Immature natural killer cell (primary cell): ENCODE data around the gene STAM. TPM values are rescaled to one million over a fixed set of nuclear protein-coding genes. Genes with fewer than 3 reads are reported as not detected.

Experiments
- DNase-seq, 3 donors: peaks; one replicate each; pipeline ENCODE4 v3.0.0; 2022; ENCODE audit warnings: mixed read lengths in 1 of 3
- H3K27ac Mint-ChIP-seq, 6 donors: one replicate each; pipeline ENCODE4 v1.8.0; 2020; ENCODE audit warnings: mixed read lengths in 6 of 6, mild to moderate bottlenecking in 5 of 6, inconsistent platforms in 4 of 6, moderate library complexity in 3 of 6
- H3K27me3 Mint-ChIP-seq, 3 donors: one replicate each; pipeline ENCODE4 v1.8.0; 2020 to 2021; ENCODE audit warnings: low read depth in 3 of 3, mild to moderate bottlenecking in 3 of 3, mixed read lengths in 3 of 3, moderate library complexity in 3 of 3, inconsistent platforms in 1 of 3
- H3K36me3 Mint-ChIP-seq, 3 donors: one replicate each; pipeline ENCODE4 v1.8.0; 2020; ENCODE audit warnings: mixed read lengths in 3 of 3, inconsistent platforms in 2 of 3, mild to moderate bottlenecking in 2 of 3
- H3K4me1 Mint-ChIP-seq, 2 donors: one replicate each; pipeline ENCODE4 v1.8.0; 2020; ENCODE audit warnings: inconsistent platforms in 2 of 2, mild to moderate bottlenecking in 2 of 2, mixed read lengths in 2 of 2, moderate library complexity in 1 of 2
- H3K4me3 Mint-ChIP-seq, 5 donors: one replicate each; pipeline ENCODE4 v1.8.0; 2020; ENCODE audit warnings: mild to moderate bottlenecking in 5 of 5, mixed read lengths in 5 of 5, inconsistent platforms in 3 of 5, moderate library complexity in 3 of 5
- H3K9me3 Mint-ChIP-seq, 6 donors: one replicate each; pipeline ENCODE4 v1.8.0; 2020; ENCODE audit warnings: mild to moderate bottlenecking in 6 of 6, mixed read lengths in 6 of 6, inconsistent platforms in 4 of 6, moderate library complexity in 3 of 6
- polyA plus RNA-seq, 3 donors: library from polyadenylated mRNA; unstranded; fragments of 300-500 nt; fragmentation: Illumina TruSeq; gene quantifications; one replicate each; pipeline ENCODE4 v1.2.3, GENCODE V29; 2021

Gene STAM
- polyA plus RNA-seq, 3 donors from 2014 or later, result 7.3 to 10.0 (median 7.9) TPM

- H3K27me3 Mint-ChIP-seq, result peaks cover 0 to 2% (median 0%) of the 10 kb centered on the region in 3 donors
- peaks cover 44 to 82% of the 10 kb centered on the region in 2 donors for H3K4me1 Mint-ChIP-seq
- H3K27ac Mint-ChIP-seq, result peak overlapping the region; percentile 9 to 84 (median 56)
- no peaks in the 10 kb centered on the region for H3K36me3 Mint-ChIP-seq
- H3K4me3 Mint-ChIP-seq, result peak overlapping the region; percentile 57 to 82 (median 72)
- DNase-seq, result peak; percentile 15 to 38 (median 23)
- H3K9me3 Mint-ChIP-seq, result no peaks in the 10 kb centered on the region
Observed at GRCh38 chr10:17669185-17669872, 25.4 kb downstream of the STAM start.

GRCh38 chr10:17671307-17671706 is 27.4 kb downstream of the STAM start:
- Mint-ChIP-seq H3K4me1 (peaks cover 51 to 84% of the 10 kb centered on the region in 2 donors), H3K36me3 (no peaks in the 10 kb centered on the region), H3K4me3 (no peak overlapping the region), H3K27ac (no peak overlapping the region), H3K9me3 (no peaks in the 10 kb centered on the region), H3K27me3 (peaks cover 0 to 2% (median 0%) of the 10 kb centered on the region in 3 donors)
- DNase-seq, result no peak

- Mint-ChIP-seq H3K9me3 (no peaks in the 10 kb centered on the region), H3K4me3 (peak overlapping the region in 3 of 5 donors; percentile 44 to 78 (median 45)), H3K36me3 (no peaks in the 10 kb centered on the region), H3K27ac (peak overlapping the region; percentile 42 to 97 (median 64)), H3K4me1 (peaks cover 42 to 72% of the 10 kb centered on the region in 2 donors), H3K27me3 (peaks cover 0 to 2% (median 0%) of the 10 kb centered on the region in 3 donors)
- DNase-seq, result peak in 1 of 3 donors; percentile 49
Observed at GRCh38 chr10:17673471-17674061, 29.6 kb downstream of the STAM start.

GRCh38 chr10:17674566-17674965 is 30.6 kb downstream of the STAM start:
- Mint-ChIP-seq H3K4me3 (peak overlapping the region in 1 of 5 donors; percentile 16), H3K9me3 (no peaks in the 10 kb centered on the region), H3K27ac (peak overlapping the region in 3 of 6 donors; percentile 11 to 97 (median 87)), H3K36me3 (peaks cover 0 to 4% (median 0%) of the 10 kb centered on the region in 3 donors), H3K27me3 (peaks cover 0 to under 1% (median 0%) of the 10 kb centered on the region in 3 donors), H3K4me1 (peaks cover 39 to 72% of the 10 kb centered on the region in 2 donors)
- DNase-seq, result no peak

GRCh38 chr10:17675638-17676037 is 31.7 kb downstream of the STAM start:
- Mint-ChIP-seq H3K36me3 (peaks cover 0 to 4% (median 3%) of the 10 kb centered on the region in 3 donors), H3K27ac (peak overlapping the region in 1 of 6 donors; percentile 68), H3K4me3 (no peak overlapping the region), H3K27me3 (no peaks in the 10 kb centered on the region), H3K4me1 (peaks cover 33 to 72% of the 10 kb centered on the region in 2 donors), H3K9me3 (no peaks in the 10 kb centered on the region)
- DNase-seq, result no peak

GRCh38 chr10:17676919-17677318 is 33.0 kb downstream of the STAM start:
- H3K36me3 Mint-ChIP-seq, result peaks cover 0 to 4% (median 3%) of the 10 kb centered on the region in 3 donors
- H3K4me1 Mint-ChIP-seq, result peaks cover 32 to 69% of the 10 kb centered on the region in 2 donors
- H3K27ac Mint-ChIP-seq, result no peak overlapping the region
- DNase-seq, result no peak
- H3K27me3 Mint-ChIP-seq, result no peaks in the 10 kb centered on the region
- H3K9me3 Mint-ChIP-seq, result no peaks in the 10 kb centered on the region
- H3K4me3 Mint-ChIP-seq, result no peak overlapping the region

GRCh38 chr10:17682236-17682946 is 38.4 kb downstream of the STAM start:
- Mint-ChIP-seq H3K36me3 (peaks cover 4 to 9% (median 4%) of the 10 kb centered on the region in 3 donors), H3K4me3 (peak overlapping the region in 1 of 5 donors; percentile 51), H3K27me3 (peaks cover 0 to 2% (median 2%) of the 10 kb centered on the region in 3 donors), H3K9me3 (no peaks in the 10 kb centered on the region), H3K4me1 (peaks cover 35 to 66% of the 10 kb centered on the region in 2 donors), H3K27ac (peak overlapping the region in 3 of 6 donors; percentile 6 to 52 (median 38))
- no peak for DNase-seq

- no peak overlapping the region for H3K4me3 Mint-ChIP-seq
- peaks cover 35 to 66% of the 10 kb centered on the region in 2 donors for H3K4me1 Mint-ChIP-seq
- DNase-seq, result no peak
- H3K27ac Mint-ChIP-seq, result peak overlapping the region in 3 of 6 donors; percentile 7 to 50 (median 11)
- H3K36me3 Mint-ChIP-seq, result peaks cover 4 to 9% (median 4%) of the 10 kb centered on the region in 3 donors
- no peaks in the 10 kb centered on the region for H3K9me3 Mint-ChIP-seq
- H3K27me3 Mint-ChIP-seq, result peaks cover 0 to 2% (median 2%) of the 10 kb centered on the region in 3 donors
Observed at GRCh38 chr10:17683541-17683940, 39.6 kb downstream of the STAM start.

- Mint-ChIP-seq H3K36me3 (peaks cover 0 to 9% (median 4%) of the 10 kb centered on the region in 3 donors), H3K4me1 (peaks cover 29 to 56% of the 10 kb centered on the region in 2 donors), H3K4me3 (peak overlapping the region in 1 of 5 donors; percentile 18), H3K27me3 (peaks cover 0 to 2% (median 2%) of the 10 kb centered on the region in 3 donors), H3K9me3 (no peaks in the 10 kb centered on the region), H3K27ac (peak overlapping the region in 3 of 6 donors; percentile 12 to 62 (median 14))
- no peak for DNase-seq
Observed at GRCh38 chr10:17684537-17684936, 40.6 kb downstream of the STAM start.

GRCh38 chr10:17685233-17685840 is 41.4 kb downstream of the STAM start:
- Mint-ChIP-seq H3K27me3 (peaks cover 0 to 2% (median 2%) of the 10 kb centered on the region in 3 donors), H3K27ac (peak overlapping the region in 2 of 6 donors; percentile 49 to 65), H3K36me3 (peaks cover 0 to 8% (median 6%) of the 10 kb centered on the region in 3 donors), H3K4me1 (peaks cover 29 to 48% of the 10 kb centered on the region in 2 donors), H3K9me3 (no peaks in the 10 kb centered on the region), H3K4me3 (no peak overlapping the region)
- no peak for DNase-seq

- Mint-ChIP-seq H3K4me3 (no peak overlapping the region), H3K36me3 (peaks cover 0 to 8% (median 6%) of the 10 kb centered on the region in 3 donors), H3K27ac (no peak overlapping the region)
Observed at GRCh38 chr10:17687117-17687831, 43.3 kb downstream of the STAM start.

GRCh38 chr10:17689137-17689536 is 45.2 kb downstream of the STAM start:
- Mint-ChIP-seq H3K9me3 (no peaks in the 10 kb centered on the region), H3K27me3 (peaks cover 0 to 6% (median 0%) of the 10 kb centered on the region in 3 donors), H3K4me1 (peaks cover 10 to 17% of the 10 kb centered on the region in 2 donors), H3K27ac (no peak overlapping the region), H3K36me3 (peaks cover 6 to 10% (median 6%) of the 10 kb centered on the region in 3 donors), H3K4me3 (no peak overlapping the region)
- DNase-seq, result no peak

More at GRCh38 chr10:17687117-17687831, 43.3 kb downstream of the STAM start:
- H3K27me3 Mint-ChIP-seq, result peaks cover 0 to 5% (median 2%) of the 10 kb centered on the region in 3 donors
- H3K9me3 Mint-ChIP-seq, result no peaks in the 10 kb centered on the region
- peaks cover 24 to 34% of the 10 kb centered on the region in 2 donors for H3K4me1 Mint-ChIP-seq
- no peak for DNase-seq
